ENCODE results near the gene TCHP.
"Not testable (repeated sequence)": the region's sequence is repeated elsewhere in the genome, so short reads cannot be mapped to it uniquely, and the experiment has no call there.

TCHP gene

GRCh38 chr12:109926488-109927210, 26.6 kb downstream of the TCHP start:
- Histone ChIP-seq H2AFZ (ENCODE audit: low read depth, low read length) (no peak overlapping the region), H3K9ac (ENCODE audit: low read depth, low read length) (no peak overlapping the region), H3K9me3 (ENCODE audit: insufficient read depth, low read length, severe bottlenecking) (no peaks in the 10 kb centered on the region), H3K4me2 (ENCODE audit: insufficient read depth, low read length) (no peak overlapping the region), H3K4me3 (ENCODE audit: low read depth in 1 of 2, low read length in 2 of 2) (no peak overlapping the region), H3K27me3 (ENCODE audit: insufficient read depth, low read length, poor library complexity) (no peaks in the 10 kb centered on the region), H3K27ac (ENCODE audit: low read length) (no peak overlapping the region), H4K20me1 (ENCODE audit: insufficient read depth, low read length) (no peaks in the 10 kb centered on the region; the same call in 1 of the 2 replicates), H3K4me1 (ENCODE audit: insufficient read depth, low read length) (no peaks in the 10 kb centered on the region), H3K36me3 (ENCODE audit: insufficient read depth, low read length) (peaks cover 18% of the 10 kb centered on the region), H3K79me2 (ENCODE audit: insufficient read depth, low read length) (no peaks in the 10 kb centered on the region)
- TF ChIP-seq CTCF (IDR thresholded peaks at IDR 0.05; ENCODE audit: borderline replicate concordance, extremely low read depth, low read length, poor library complexity, severe bottlenecking): no peak
- TF ChIP-seq EZH2 (IDR thresholded peaks at IDR 0.05; ENCODE audit: borderline replicate concordance, low read depth, low read length, severe bottlenecking): no peak
- ATAC-seq (ENCODE audit: insufficient read depth, low read depth) (no peak), DNase-seq (no peak)

- no peak overlapping the region for H3K27ac ChIP-seq (ENCODE audit: low read length)
- ATAC-seq (ENCODE audit: insufficient read depth, low read depth) (peak; percentile 69), DNase-seq (peak; percentile 39)
- H3K79me2 ChIP-seq (ENCODE audit: insufficient read depth, low read length): no peaks in the 10 kb centered on the region
- no peaks in the 10 kb centered on the region for H3K4me1 ChIP-seq (ENCODE audit: insufficient read depth, low read length)
- H2AFZ ChIP-seq (ENCODE audit: low read depth, low read length): no peak overlapping the region
- no peaks in the 10 kb centered on the region; the same call in 1 of the 2 replicates for H4K20me1 ChIP-seq (ENCODE audit: insufficient read depth, low read length)
- no peak overlapping the region for H3K4me3 ChIP-seq (ENCODE audit: low read depth in 1 of 2, low read length in 2 of 2)
- TF ChIP-seq CTCF (IDR thresholded peaks at IDR 0.05; ENCODE audit: borderline replicate concordance, extremely low read depth, low read length, poor library complexity, severe bottlenecking) (peak; percentile 76), EZH2 (IDR thresholded peaks at IDR 0.05; ENCODE audit: borderline replicate concordance, low read depth, low read length, severe bottlenecking) (no peak)
- H3K36me3 ChIP-seq (ENCODE audit: insufficient read depth, low read length): peaks cover 28% of the 10 kb centered on the region
- no peak overlapping the region for H3K4me2 ChIP-seq (ENCODE audit: insufficient read depth, low read length)
- H3K27me3 ChIP-seq (ENCODE audit: insufficient read depth, low read length, poor library complexity): no peaks in the 10 kb centered on the region
- H3K9me3 ChIP-seq (ENCODE audit: insufficient read depth, low read length, severe bottlenecking): no peaks in the 10 kb centered on the region
- no peak overlapping the region for H3K9ac ChIP-seq (ENCODE audit: low read depth, low read length)
Measured at GRCh38 chr12:109927622-109928021, 27.5 kb downstream of the TCHP start.

- DNase-seq: no peak
- Histone ChIP-seq H3K4me1 (ENCODE audit: insufficient read depth, low read length) (no peaks in the 10 kb centered on the region), H2AFZ (ENCODE audit: low read depth, low read length) (no peak overlapping the region), H3K36me3 (ENCODE audit: insufficient read depth, low read length) (peaks cover 33% of the 10 kb centered on the region), H3K27ac (ENCODE audit: low read length) (no peak overlapping the region), H3K9me3 (ENCODE audit: insufficient read depth, low read length, severe bottlenecking) (no peaks in the 10 kb centered on the region), H3K4me2 (ENCODE audit: insufficient read depth, low read length) (no peak overlapping the region), H4K20me1 (ENCODE audit: insufficient read depth, low read length) (no peaks in the 10 kb centered on the region; the same call in 1 of the 2 replicates), H3K79me2 (ENCODE audit: insufficient read depth, low read length) (no peaks in the 10 kb centered on the region), H3K27me3 (ENCODE audit: insufficient read depth, low read length, poor library complexity) (no peaks in the 10 kb centered on the region), H3K9ac (ENCODE audit: low read depth, low read length) (no peak overlapping the region), H3K4me3 (ENCODE audit: low read depth in 1 of 2, low read length in 2 of 2) (no peak overlapping the region)
- TF ChIP-seq CTCF (IDR thresholded peaks at IDR 0.05; ENCODE audit: borderline replicate concordance, extremely low read depth, low read length, poor library complexity, severe bottlenecking): no peak
- TF ChIP-seq EZH2 (IDR thresholded peaks at IDR 0.05; ENCODE audit: borderline replicate concordance, low read depth, low read length, severe bottlenecking): no peak
- no peak for ATAC-seq (ENCODE audit: insufficient read depth, low read depth)
Measured at GRCh38 chr12:109928058-109928656, 28.1 kb downstream of the TCHP start.

GRCh38 chr12:109929326-109929725, 29.3 kb downstream of the TCHP start:
- not testable (repeated sequence) for H3K4me3 ChIP-seq (ENCODE audit: low read depth in 1 of 2, low read length in 2 of 2); H4K20me1 ChIP-seq (ENCODE audit: insufficient read depth, low read length); H3K9me3 ChIP-seq (ENCODE audit: insufficient read depth, low read length, severe bottlenecking); H3K4me1 ChIP-seq (ENCODE audit: insufficient read depth, low read length); H3K4me2 ChIP-seq (ENCODE audit: insufficient read depth, low read length); H2AFZ ChIP-seq (ENCODE audit: low read depth, low read length); H3K79me2 ChIP-seq (ENCODE audit: insufficient read depth, low read length); DNase-seq; H3K27ac ChIP-seq (ENCODE audit: low read length); H3K9ac ChIP-seq (ENCODE audit: low read depth, low read length); ATAC-seq (ENCODE audit: insufficient read depth, low read depth); H3K27me3 ChIP-seq (ENCODE audit: insufficient read depth, low read length, poor library complexity)
- H3K36me3 ChIP-seq (ENCODE audit: insufficient read depth, low read length): peaks cover 41% of the 10 kb centered on the region
